GM20000 (cell line): ENCODE measurements around the gene TCF4.

Experiments
- DNase-seq: peaks from one replicate; pipeline ENCODE4 v3.0.0; 2012; ENCODE audit warnings: low spot score
- CTCF ChIP-seq: IDR thresholded peaks from 2 replicates; pipeline ENCODE4 v1.5.1; 2012; ENCODE audit warnings: mild to moderate bottlenecking, control low read depth; ENCODE audit errors: extremely low read depth, missing control alignments

TCF4 gene

GRCh38 chr18:55407774-55408535, 180.0 kb downstream of the TCF4 start:
- DNase-seq = no peak
- no peak for TF ChIP-seq CTCF

- TF ChIP-seq CTCF = no peak
- no peak for DNase-seq
Observed at GRCh38 chr18:55407191-55407590, 180.8 kb downstream of the TCF4 start.

- DNase-seq = no peak
- no peak for TF ChIP-seq CTCF
Observed at GRCh38 chr18:55406451-55406991, 181.5 kb downstream of the TCF4 start.

GRCh38 chr18:55405893-55406406, 182.0 kb downstream of the TCF4 start:
- DNase-seq = no peak
- no peak for TF ChIP-seq CTCF

DNA sequence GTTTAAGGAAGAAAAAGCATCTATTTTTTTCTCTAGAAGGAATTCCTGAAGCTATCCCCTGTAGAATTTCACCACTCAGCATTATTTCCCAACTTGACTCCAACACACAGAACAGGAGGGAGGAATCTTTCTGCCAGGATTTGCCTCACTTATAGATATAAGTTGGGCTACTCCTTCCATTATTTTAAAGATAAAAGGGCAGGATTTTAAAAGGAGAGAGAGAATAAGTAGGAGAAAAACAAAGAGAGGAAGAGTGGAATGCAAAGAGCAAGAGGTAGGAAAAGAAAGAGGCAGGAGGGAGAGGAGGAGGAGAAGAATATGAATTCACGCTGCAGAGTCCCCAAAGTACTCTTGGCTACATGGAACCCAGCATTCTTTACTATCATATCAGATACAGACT, 182.5 kb downstream of the TCF4 start:
- TF ChIP-seq CTCF = no peak
- no peak for DNase-seq

DNA sequence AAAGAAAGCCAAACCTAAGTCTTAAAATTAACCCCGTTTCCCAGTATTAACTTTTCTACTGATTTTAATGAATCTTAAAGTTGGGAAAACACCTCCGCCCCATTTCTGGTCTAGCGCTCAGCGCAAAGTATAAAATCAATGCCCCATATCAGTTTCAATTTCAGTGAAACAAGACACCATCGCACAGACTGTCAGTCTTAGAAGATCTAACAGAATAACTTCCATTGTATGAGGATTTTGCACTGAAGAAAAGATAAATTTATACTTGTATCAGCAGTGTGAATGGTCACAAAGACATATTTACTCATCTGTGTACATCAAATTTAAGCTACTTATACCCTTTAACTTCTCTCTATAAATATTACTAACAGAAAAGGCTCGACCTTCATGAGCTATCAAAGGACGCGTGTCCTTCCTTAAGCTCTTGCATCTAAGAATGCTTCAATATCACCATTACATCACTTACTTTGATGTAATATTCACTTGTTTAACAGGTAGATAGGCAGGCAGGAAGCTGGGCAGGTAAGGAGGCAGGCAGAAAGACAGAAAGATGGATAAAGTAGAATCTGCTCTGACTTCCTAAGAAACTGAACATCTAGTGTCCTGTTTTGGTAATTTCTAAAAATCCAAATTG, 183.0 kb downstream of the TCF4 start:
- no peak for DNase-seq
- TF ChIP-seq CTCF = no peak
